K562 (cell line): Measurements from ENCODE around the gene SUB1. TPM values are rescaled to one million over a fixed set of nuclear protein-coding genes. Genes with fewer than 3 reads are reported as not detected.

ENCODE experiments used
- ATAC-seq: fragments of 200-7000 bp; cut with Tn5 transposase; 3 replicates; pipeline ENCODE4 v1.9.1; 2020; ENCODE audit warnings: moderate library complexity
- BruUV-seq: library from RNA; stranded (reverse); fragments of 400-500 nt; replicated peaks from 2 replicates; lab custom pipeline; 2021; lab: Mats Ljungman, UMichigan
- CTCF ChIA-PET: fragments of 300-600 bp; formaldehyde crosslinking; extraction: SDS; loops from one replicate; lab custom pipeline; 2021; ENCODE audit warnings: low intra/inter-chr PET ratio; lab: Yijun Ruan, JAX
- POLR2A ChIA-PET: fragments of 300-600, 350-650 bp; sonication (Branson Sonifier 250); formaldehyde crosslinking; extraction: SDS; loops from one replicate; lab custom pipeline; 2021; ENCODE audit warnings: antibody characterized with exemption, inconsistent platforms; lab: Yijun Ruan, JAX
- DNase-seq, 4 experiments: peaks; one replicate each; pipeline versions ENCODE4 v3.0.0 to v3.0.0-alpha.2; 2011 to 2018; ENCODE audit warnings: low spot score in 3 of 4, mixed read lengths in 3 of 4; ENCODE audit errors: extremely low read depth in 1 of 4
- FAIRE-seq: peaks from 2 replicates; lab custom pipeline; 2011; peaks lifted over from hg19 to GRCh38; lab: Jason Lieb, UNC
- H2AFZ ChIP-seq: 2 replicates; pipeline ENCODE4 v1.6.0; 2011; ENCODE audit warnings: low read depth, low read length, control low read depth, inconsistent platforms
- H3K27ac ChIP-seq: fragments of 200-600 bp; 3 replicates; pipeline ENCODE4 v1.8.0; 2011; ENCODE audit warnings: low read depth, mild to moderate bottlenecking, control low read depth, inconsistent platforms, low read length, moderate library complexity, mixed read lengths; ENCODE audit errors: extremely low read depth
- H3K27me3 ChIP-seq, 2 experiments: fragments of 300-600 bp in 1 of 2; 2 replicates in 1 of 2; 3 replicates in 1 of 2; pipeline versions ENCODE4 v1.6.0 to v1.8.0; 2011; ENCODE audit warnings: inconsistent platforms in 2 of 2, low read length in 2 of 2, mild to moderate bottlenecking in 1 of 2, mixed read lengths in 1 of 2, moderate library complexity in 1 of 2; ENCODE audit not compliant: control insufficient read depth in 2 of 2, insufficient read depth in 2 of 2
- H3K36me3 ChIP-seq: fragments of 300-600 bp; 3 replicates; pipeline ENCODE4 v1.8.0; 2011; ENCODE audit warnings: mild to moderate bottlenecking, low read length, inconsistent platforms; ENCODE audit not compliant: control insufficient read depth, insufficient read depth
- H3K4me1 ChIP-seq, 2 experiments: fragments of 200-600 bp in 1 of 2; replicated peaks in 1 of 2; 2 replicates in 1 of 2; 3 replicates in 1 of 2; pipeline versions ENCODE4 v1.5.1 to v1.8.0; 2011; ENCODE audit warnings: inconsistent platforms in 2 of 2, low read length in 2 of 2, mild to moderate bottlenecking in 1 of 2, mixed read lengths in 1 of 2, moderate library complexity in 1 of 2; ENCODE audit not compliant: control insufficient read depth in 2 of 2, insufficient read depth in 2 of 2
- H3K4me2 ChIP-seq: 2 replicates; pipeline ENCODE4 v1.6.1; 2011; ENCODE audit warnings: low read length, control low read depth, inconsistent platforms, mixed read lengths; ENCODE audit not compliant: insufficient read depth
- H3K4me3 ChIP-seq: fragments of 200-600 bp; sonication (generic), shearing (Covaris generic); 2 replicates; pipeline ENCODE4 v1.5.1; 2016; ENCODE audit warnings: control low read depth, inconsistent platforms
- H3K79me2 ChIP-seq: fragments of 200-600 bp; 3 replicates; pipeline ENCODE4 v1.8.0; 2011; ENCODE audit warnings: low read length, inconsistent platforms; ENCODE audit not compliant: control insufficient read depth, insufficient read depth
- H3K9ac ChIP-seq, 2 experiments: 2 replicates each; pipeline versions ENCODE4 v1.6.0 to v1.6.1; 2011; ENCODE audit warnings: low read depth in 2 of 2, low read length in 2 of 2, control low read depth in 1 of 2, inconsistent platforms in 1 of 2, mild to moderate bottlenecking in 1 of 2, mixed read lengths in 1 of 2; ENCODE audit not compliant: insufficient read depth in 1 of 2
- H3K9me1 ChIP-seq: one replicate; pipeline ENCODE4 v1.6.0; 2011; ENCODE audit warnings: inconsistent platforms, mild to moderate bottlenecking, low read length, moderate library complexity; ENCODE audit not compliant: control insufficient read depth, insufficient read depth
- H3K9me3 ChIP-seq: replicated peaks from 2 replicates; pipeline ENCODE4 v1.5.1; 2011; ENCODE audit warnings: low read depth, low read length, inconsistent platforms; ENCODE audit not compliant: control insufficient read depth, insufficient read depth
- H4K20me1 ChIP-seq: replicated peaks from 2 replicates; pipeline ENCODE4 v1.6.1; 2011; ENCODE audit warnings: low read length, inconsistent platforms, mixed read lengths; ENCODE audit not compliant: control insufficient read depth, insufficient read depth
- ARID1B ChIP-seq: fragments of 450-650 bp; IDR thresholded peaks from 2 replicates; pipeline ENCODE4 v1.6.1; 2016; ENCODE audit warnings: antibody characterized with exemption, mild to moderate bottlenecking, inconsistent platforms
- JUN ChIP-seq, 2 experiments: sonication (generic) in 1 of 2; formaldehyde crosslinking in 1 of 2; IDR thresholded peaks; 2 replicates each; pipeline versions ENCODE4 v1.6.1 to v1.8.0; 2012 to 2022; ENCODE audit warnings: borderline replicate concordance in 2 of 2, mild to moderate bottlenecking in 2 of 2, improper control_type of control experiment in 1 of 2, low read depth in 1 of 2, low read length in 1 of 2, missing genetic modification reagents in 1 of 2
- JUND ChIP-seq, 2 experiments: IDR thresholded peaks; 2 replicates in 1 of 2; 3 replicates in 1 of 2; pipeline ENCODE4 v1.6.1; 2011; ENCODE audit warnings: borderline replicate concordance in 2 of 2, low read depth in 2 of 2, low read length in 2 of 2, improper control_type of control experiment in 1 of 2, missing biosample characterization in 1 of 2, missing genetic modification characterization in 1 of 2, missing genetic modification reagents in 1 of 2
- KLF13 ChIP-seq: fragments of 450-650 bp; IDR thresholded peaks from 2 replicates; pipeline ENCODE4 v1.6.1; 2016; ENCODE audit warnings: missing genetic modification characterization, low read depth, mild to moderate bottlenecking, missing compliant biosample characterization, moderate library complexity, borderline replicate concordance
- MTF1 ChIP-seq: fragments of 250-450 bp; sonication (Bioruptor Pico); IDR thresholded peaks from 2 replicates; pipeline ENCODE4 v1.9.0; 2021; ENCODE audit warnings: moderate library complexity, mild to moderate bottlenecking, inconsistent platforms, borderline replicate concordance
- NR1H2 ChIP-seq: sonication (generic); formaldehyde crosslinking; IDR thresholded peaks from 2 replicates; pipeline ENCODE4 v1.4.0; 2020; ENCODE audit warnings: mild to moderate bottlenecking, missing genetic modification reagents
- RBM25 ChIP-seq: fragments of 200-400 bp; formaldehyde crosslinking; IDR thresholded peaks from 2 replicates; pipeline ENCODE4 v1.6.1; 2018; ENCODE audit warnings: low read length, low read depth, moderate library complexity; ENCODE audit not compliant: severe bottlenecking
- TAF15 ChIP-seq: fragments of 200-400 bp; formaldehyde crosslinking; IDR thresholded peaks from 2 replicates; pipeline ENCODE4 v1.6.1; 2017; ENCODE audit warnings: mild to moderate bottlenecking, low read depth, low read length, moderate library complexity
- TBL1XR1 ChIP-seq, 2 experiments: IDR thresholded peaks; 2 replicates each; pipeline ENCODE4 v1.6.1; 2012; ENCODE audit warnings: improper control_type of control experiment in 2 of 2, low read length in 2 of 2, mild to moderate bottlenecking in 1 of 2
- ZNF274 ChIP-seq: IDR thresholded peaks from 2 replicates; pipeline ENCODE4 v1.6.1; 2011; ENCODE audit warnings: low read depth, mild to moderate bottlenecking, low read length, moderate library complexity, borderline replicate concordance
- ZNF589 ChIP-seq: fragments of 200-800 bp; sonication (Bioruptor generic); IDR thresholded peaks from 2 replicates; pipeline ENCODE4 v1.6.1; 2016; ENCODE audit warnings: low read depth, missing genetic modification characterization, missing compliant biosample characterization
- WGBS: fragments of 100-300 bp; shearing (Covaris generic); methylation state at CpG from one replicate; pipeline ENCODE4 v1.1.6; 2016; ENCODE audit warnings: low coverage, mixed read lengths; ENCODE audit not compliant: insufficient coverage; ENCODE audit errors: missing lambda C conversion rate; 5-methylcytosine and 5-hydroxymethylcytosine counted together
- in situ Hi-C: fragments of 300-500 bp; cut with MboI; formaldehyde crosslinking; loops from 4 replicates; pipeline ENCODE4 v1.15.0; 2018; ENCODE audit warnings: inconsistent platforms, mixed read lengths
- intact Hi-C: fragments of 100-400 bp; cut with micrococcal nuclease; formaldehyde crosslinking; loops from 2 replicates; pipeline ENCODE4 v1.14.2; 2022
- polyA plus RNA-seq, 8 experiments: library from polyadenylated mRNA; depleted of rRNA in 4 of 8; stranded (reverse) in 5 of 8; unstranded in 3 of 8; fragments of >200 nt; fragmentation: Nextera tagmentation in 2 of 8; fragmentation: Illumina TruSeq in 1 of 8; extraction: Ambion mirVana in 2 of 8; extraction: Trizol in 1 of 8; gene quantifications; 2 replicates each; pipeline versions ENCODE4 v1.2.1 to v1.2.3, GENCODE V29; 2011 to 2014; ENCODE audit warnings: inconsistent platforms in 1 of 8, missing spikeins in 1 of 8
- total RNA-seq, 7 experiments: library from RNA; depleted of rRNA in 6 of 7; stranded (reverse); fragments of >200 nt in 6 of 7; fragmentation: Illumina TruSeq in 2 of 7; extraction: Trizol in 2 of 7; gene quantifications; 2 replicates each; pipeline versions ENCODE4 v1.2.1 to v1.2.3, GENCODE V29; 2011 to 2021; ENCODE audit warnings: low replicate concordance in 1 of 7
- TF ChIP-seq, protein P1 (sequence below): sonication (generic); formaldehyde crosslinking; IDR thresholded peaks from 2 replicates; pipeline ENCODE4 v1.8.1; 2023; ENCODE audit warnings: mild to moderate bottlenecking, missing genetic modification reagents

SUB1 gene
- total and polyA plus RNA-seq, 9 of the 15 experiments (the other 6 are each of a cell fraction or from before 2014, with no cell fraction given), result 336 to 1,031 (median 700) TPM

DNA sequence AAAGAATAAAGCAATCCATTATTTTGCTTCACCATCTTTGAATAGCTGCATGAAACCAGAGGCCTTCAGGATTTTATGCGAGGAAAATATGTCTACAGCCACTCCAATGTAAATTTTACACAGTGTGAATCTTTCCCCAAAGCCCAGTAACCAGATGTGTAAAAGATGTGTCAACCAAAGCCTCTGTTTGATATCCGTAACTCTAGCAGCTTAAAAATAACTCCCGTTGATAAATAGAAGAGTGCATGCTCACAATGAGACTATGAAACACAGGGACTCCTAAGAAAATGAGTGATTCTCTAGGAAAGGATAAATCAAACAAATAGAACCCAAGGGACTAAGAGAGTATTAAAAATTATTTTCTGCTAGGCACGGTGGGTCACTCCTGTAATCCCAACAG, 65.7 kb downstream of the SUB1 start:
- ATAC-seq, result no peak
- H4K20me1 ChIP-seq, result no peaks in the 10 kb centered on the region
- no peak for FAIRE-seq
- no peak overlapping the region for H3K27ac ChIP-seq
- H2AFZ ChIP-seq, result no peak overlapping the region
- H3K36me3 ChIP-seq, result no peaks in the 10 kb centered on the region
- TF ChIP-seq KLF13 (tag) (no peak), ZNF274 (no peak), ZNF589 (CRISPR knock-in tag) (no peak), TAF15 (no peak), NR1H2 (no peak), MTF1 (CRISPR knock-in tag) (no peak), JUND (IDR thresholded peaks at IDR 0.05; ENCODE audit: borderline replicate concordance, low read depth, low read length) (no peak), JUND (tag; IDR thresholded peaks at IDR 0.05; ENCODE audit: borderline replicate concordance, low read depth, low read length) (no peak), TBL1XR1 (IDR thresholded peaks at IDR 0.05; ENCODE audit: low read length in 2 of 2) (no peak), JUN (IDR thresholded peaks at IDR 0.05; ENCODE audit: borderline replicate concordance, low read depth, low read length) (no peak), JUN (CRISPR knock-in tag; IDR thresholded peaks at IDR 0.05; ENCODE audit: borderline replicate concordance) (no peak), RBM25 (no peak), ARID1B (no peak)
- TF ChIP-seq, protein P1, sequence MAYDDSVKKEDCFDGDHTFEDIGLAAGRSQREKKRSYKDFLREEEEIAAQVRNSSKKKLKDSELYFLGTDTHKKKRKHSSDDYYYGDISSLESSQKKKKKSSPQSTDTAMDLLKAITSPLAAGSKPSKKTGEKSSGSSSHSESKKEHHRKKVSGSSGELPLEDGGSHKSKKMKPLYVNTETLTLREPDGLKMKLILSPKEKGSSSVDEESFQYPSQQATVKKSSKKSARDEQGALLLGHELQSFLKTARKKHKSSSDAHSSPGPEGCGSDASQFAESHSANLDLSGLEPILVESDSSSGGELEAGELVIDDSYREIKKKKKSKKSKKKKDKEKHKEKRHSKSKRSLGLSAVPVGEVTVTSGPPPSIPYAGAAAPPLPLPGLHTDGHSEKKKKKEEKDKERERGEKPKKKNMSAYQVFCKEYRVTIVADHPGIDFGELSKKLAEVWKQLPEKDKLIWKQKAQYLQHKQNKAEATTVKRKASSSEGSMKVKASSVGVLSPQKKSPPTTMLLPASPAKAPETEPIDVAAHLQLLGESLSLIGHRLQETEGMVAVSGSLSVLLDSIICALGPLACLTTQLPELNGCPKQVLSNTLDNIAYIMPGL (CRISPR knock-in tag), result no peak
- BruUV-seq, result no TSS peak
- ChIA-PET POLR2A (no interaction called here), CTCF (no interaction called here)
- in situ Hi-C loops, result no loop called here
- WGBS, result 0% methylated on average over 4 of the region's 4 CpGs
- H3K4me3 ChIP-seq, result no peak overlapping the region
- intact Hi-C loops, result no loop called here
- H3K9me3 ChIP-seq, result no peaks in the 10 kb centered on the region
- no peaks in the 10 kb centered on the region for H3K79me2 ChIP-seq
- H3K4me1 ChIP-seq, result no peaks in the 10 kb centered on the region
- H3K9ac ChIP-seq, result no peak overlapping the region
- H3K27me3 ChIP-seq, result peaks cover 7 to 13% of the 10 kb centered on the region in 2 experiments; a peak in 3 of 5 replicates
- H3K4me2 ChIP-seq, result no peak overlapping the region
- no peaks in the 10 kb centered on the region for H3K9me1 ChIP-seq
- DNase-seq, result no peak
